ENCODE measurements around the gene DHRSX.

DNA sequence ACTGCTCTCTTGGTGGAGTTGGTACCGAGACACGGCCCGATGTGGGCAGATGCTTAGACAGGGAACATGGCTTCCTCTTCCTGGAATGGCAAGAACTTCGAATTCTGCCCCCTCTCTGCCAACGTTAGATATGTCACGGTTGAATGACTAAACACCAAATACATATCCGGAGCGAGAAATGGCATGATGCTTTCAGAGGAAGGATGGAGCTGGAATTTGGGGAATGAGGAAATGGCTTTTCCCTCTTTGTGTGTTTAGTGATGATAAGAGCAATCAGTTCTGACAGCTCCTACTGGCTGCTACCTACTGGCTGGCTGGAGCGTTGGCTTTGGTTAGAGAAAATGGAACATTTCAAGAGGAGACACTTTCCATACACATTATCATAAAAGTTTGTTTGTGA lies 140.0 kb downstream of the DHRSX start:
- TF ChIP-seq, protein P1, sequence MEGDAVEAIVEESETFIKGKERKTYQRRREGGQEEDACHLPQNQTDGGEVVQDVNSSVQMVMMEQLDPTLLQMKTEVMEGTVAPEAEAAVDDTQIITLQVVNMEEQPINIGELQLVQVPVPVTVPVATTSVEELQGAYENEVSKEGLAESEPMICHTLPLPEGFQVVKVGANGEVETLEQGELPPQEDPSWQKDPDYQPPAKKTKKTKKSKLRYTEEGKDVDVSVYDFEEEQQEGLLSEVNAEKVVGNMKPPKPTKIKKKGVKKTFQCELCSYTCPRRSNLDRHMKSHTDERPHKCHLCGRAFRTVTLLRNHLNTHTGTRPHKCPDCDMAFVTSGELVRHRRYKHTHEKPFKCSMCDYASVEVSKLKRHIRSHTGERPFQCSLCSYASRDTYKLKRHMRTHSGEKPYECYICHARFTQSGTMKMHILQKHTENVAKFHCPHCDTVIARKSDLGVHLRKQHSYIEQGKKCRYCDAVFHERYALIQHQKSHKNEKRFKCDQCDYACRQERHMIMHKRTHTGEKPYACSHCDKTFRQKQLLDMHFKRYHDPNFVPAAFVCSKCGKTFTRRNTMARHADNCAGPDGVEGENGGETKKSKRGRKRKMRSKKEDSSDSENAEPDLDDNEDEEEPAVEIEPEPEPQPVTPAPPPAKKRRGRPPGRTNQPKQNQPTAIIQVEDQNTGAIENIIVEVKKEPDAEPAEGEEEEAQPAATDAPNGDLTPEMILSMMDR (conservative IDR thresholded peaks at IDR 0.05 in 1 of 2, IDR thresholded peaks at IDR 0.05 in 1 of 2; ENCODE audit: extremely low read depth in 1 of 2, insufficient read depth in 1 of 2, low read depth in 1 of 2, low read length in 2 of 2): no peak
- no peak for TF ChIP-seq EZH2 (IDR thresholded peaks at IDR 0.05; ENCODE audit: borderline replicate concordance, low read length)
